CD4-positive, alpha-beta T cell treated with Interferon gamma for 1 hour (primary cell): ENCODE measurements around the gene MYOZ2.

Experiments used
- DNase-seq: peaks from one replicate; pipeline ENCODE4 v3.0.0-alpha.2; 2020

The MYOZ2 gene

DNA sequence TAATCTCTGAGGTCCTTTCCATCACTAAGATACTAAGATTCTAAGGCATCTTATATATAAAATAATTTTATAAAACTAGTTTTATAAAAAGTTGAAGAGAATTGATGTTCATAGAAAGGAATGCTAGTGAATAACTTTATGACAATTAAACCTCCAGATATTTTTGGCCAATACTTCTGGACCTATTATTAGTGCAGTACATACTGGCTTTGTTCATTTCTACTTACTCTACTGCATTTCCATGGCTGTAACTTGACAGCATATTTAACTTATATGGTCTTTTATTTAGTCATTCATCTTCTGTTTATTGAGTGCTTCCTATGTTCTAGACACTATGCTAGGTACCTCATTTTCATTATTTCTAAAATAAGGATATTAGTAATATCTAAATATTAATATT is 70.1 kb downstream of the MYOZ2 start:
- DNase-seq = no peak

DNA sequence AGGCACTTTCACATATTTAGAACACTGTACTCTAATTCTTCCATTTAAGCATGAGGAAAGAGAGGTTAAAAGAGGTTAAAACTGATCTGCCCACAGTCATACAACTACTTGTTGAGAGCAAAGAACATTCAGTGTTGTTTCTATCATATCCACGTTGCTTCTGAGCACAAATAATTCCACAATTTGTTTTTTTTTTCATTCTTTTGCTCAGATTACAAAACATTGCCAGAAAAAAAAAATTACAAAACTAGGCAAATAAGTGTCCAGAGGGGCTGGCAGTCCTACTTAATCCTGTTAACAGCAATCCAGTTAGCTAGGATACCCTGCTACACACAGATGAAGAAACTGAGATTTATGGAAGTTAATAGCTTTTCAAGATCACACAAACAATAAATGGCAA is 70.5 kb downstream of the MYOZ2 start:
- DNase-seq = no peak

GRCh38 chr4:119207051-119207450 is 71.4 kb downstream of the MYOZ2 start:
- no peak for DNase-seq

- no peak for DNase-seq
Observed at GRCh38 chr4:119209077-119209476, 73.4 kb downstream of the MYOZ2 start.

DNA sequence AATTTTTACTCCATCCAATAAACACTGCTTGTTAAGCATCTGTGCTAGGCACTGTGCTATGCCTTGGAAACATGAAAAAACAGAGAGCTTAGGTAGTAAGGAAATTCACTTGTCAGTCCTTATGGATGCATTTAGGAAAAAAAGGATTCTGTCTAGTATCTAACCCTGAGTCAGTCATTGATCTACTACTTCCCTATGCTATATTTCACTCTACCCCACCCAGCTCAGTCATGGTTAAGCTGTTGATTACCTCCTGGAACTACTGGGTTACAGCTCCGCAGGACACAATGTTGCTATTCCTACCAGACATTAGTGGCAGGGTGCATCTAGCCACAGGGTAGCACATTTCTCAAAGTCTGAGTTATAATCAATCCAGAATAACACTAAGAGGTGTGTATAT is 74.0 kb downstream of the MYOZ2 start:
- DNase-seq = no peak

GRCh38 chr4:119210775-119211174 is 75.1 kb downstream of the MYOZ2 start:
- no peak for DNase-seq

DNA sequence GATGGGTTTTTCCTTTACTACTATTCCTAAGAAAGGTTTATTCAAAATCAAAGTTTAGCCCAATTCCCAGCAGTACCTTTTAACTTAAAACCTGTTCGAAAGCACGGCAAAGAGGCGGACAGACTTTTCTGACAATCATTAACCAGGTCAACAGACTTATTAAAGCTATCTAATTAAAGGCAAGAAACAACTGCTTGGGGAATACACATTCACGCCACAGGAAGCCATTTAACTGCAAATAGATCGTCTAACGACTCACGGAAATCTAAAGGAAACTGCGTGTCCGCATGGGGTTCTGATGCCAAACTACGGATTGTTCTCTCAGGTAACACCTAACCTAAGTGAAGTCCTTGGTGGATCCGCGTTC is 76.2 kb downstream of the MYOZ2 start:
- no peak for DNase-seq

DNA sequence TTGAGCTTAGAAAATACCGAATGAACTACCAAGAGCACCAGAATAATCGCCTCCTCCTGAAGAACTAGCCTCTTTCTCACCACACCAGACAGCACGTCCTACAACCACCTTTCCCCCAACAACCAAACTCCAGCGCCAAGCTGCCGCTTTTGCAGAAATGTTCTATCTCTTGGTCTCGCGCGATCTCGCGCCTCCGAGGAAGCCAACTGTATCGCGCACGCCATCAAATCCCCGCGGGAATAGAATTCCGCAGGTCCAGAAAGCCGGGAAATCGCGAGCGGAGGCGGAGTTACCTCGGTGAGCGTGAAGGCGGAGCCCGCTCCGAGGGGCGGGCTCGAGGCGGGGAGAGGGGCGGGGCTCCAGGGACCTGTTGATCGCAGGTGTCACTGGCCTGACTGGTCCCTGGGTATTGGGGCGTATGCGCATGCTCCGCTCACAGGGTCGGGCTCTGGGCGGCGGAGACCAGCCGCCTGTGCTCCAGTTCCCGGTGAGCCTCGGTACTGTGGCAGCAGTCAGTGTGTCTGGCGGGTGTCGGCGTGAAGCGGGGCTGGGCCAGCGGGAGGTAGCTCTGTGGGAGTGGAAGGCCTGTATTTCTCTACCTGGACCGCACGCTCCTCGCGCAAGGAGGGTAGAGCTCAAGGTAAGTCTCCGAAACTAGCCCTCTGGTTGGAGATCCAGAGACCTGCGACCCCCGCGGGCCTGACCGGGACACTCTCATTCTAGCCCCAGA is 76.8 kb downstream of the MYOZ2 start, which contains the start of gene USP53:
TSS of gene USP53 (plus strand) at position 480 of the 730 bp plus-strand sequence. CDS start 27,047 bp downstream, outside the sequence.
- peak; percentile 98 for DNase-seq

- DNase-seq = peak; percentile 53
Observed at GRCh38 chr4:119212964-119213606, 77.5 kb downstream of the MYOZ2 start.

DNA sequence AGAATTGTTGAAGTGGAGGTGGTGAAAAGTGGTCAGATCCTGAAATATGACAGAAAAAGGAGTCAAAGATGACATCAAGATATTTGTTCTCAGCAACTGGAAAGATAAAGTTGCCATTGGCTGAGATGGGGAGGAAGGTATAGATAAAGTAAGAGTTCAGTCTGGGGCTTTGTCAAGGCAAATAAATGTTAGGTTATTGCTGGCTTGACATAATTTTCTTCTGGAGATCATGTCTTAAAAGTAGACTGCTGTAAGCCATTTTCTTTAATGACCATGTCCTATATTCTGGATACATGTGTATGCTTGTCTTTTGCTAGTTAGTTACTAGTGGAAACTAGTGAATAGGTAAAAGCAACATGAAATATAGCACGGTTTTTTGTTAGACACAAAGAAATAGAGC is 82.5 kb downstream of the MYOZ2 start:
- DNase-seq = no peak

- no peak for DNase-seq
Observed at GRCh38 chr4:119221412-119221811, 85.8 kb downstream of the MYOZ2 start.

GRCh38 chr4:119227690-119228089 is 92.1 kb downstream of the MYOZ2 start:
- DNase-seq = no peak

GRCh38 chr4:119228406-119228805 is 92.8 kb downstream of the MYOZ2 start:
- DNase-seq = no peak

GRCh38 chr4:119229908-119230687 is 94.5 kb downstream of the MYOZ2 start:
- no peak for DNase-seq

DNA sequence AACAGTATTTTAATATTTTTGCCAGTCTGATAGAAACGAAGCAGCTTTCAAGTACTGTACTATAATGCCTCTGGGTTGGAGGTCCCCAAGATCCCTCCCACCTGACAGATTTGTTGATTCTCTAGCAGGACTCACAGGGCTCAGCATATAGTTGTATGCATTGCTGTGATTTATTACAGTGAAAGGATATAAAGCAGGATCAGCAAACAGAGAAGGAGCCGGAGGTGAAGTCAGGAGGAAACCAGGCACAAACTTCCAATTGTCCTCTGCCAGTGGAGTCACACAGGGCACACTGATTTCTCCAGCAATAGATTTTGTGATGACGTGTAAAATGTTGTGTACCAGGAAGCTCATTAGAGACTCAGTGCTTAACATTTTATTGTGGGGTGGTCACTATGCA is 95.9 kb downstream of the MYOZ2 start:
- DNase-seq = no peak

- DNase-seq = no peak
Observed at GRCh38 chr4:119232286-119232685, 96.7 kb downstream of the MYOZ2 start.

DNA sequence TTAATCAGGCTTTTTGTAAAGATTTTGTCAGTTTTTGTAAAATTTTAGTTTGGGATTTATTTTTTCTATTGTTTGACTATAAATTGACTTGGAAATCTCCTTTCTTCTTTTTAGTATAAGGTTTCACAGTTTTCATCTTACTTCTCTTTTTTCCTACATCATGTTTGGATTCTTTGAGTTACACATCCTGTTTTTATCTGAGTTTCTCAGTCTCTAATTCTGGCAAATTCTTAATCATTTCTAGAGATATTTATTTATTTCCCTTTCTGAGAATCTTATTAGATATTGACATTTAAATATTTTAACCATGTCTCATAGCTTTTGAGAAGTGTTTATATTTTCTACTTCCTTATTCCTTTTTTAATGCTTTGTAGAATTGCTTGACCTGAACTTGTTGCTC is 97.6 kb downstream of the MYOZ2 start:
- DNase-seq = no peak

DNA sequence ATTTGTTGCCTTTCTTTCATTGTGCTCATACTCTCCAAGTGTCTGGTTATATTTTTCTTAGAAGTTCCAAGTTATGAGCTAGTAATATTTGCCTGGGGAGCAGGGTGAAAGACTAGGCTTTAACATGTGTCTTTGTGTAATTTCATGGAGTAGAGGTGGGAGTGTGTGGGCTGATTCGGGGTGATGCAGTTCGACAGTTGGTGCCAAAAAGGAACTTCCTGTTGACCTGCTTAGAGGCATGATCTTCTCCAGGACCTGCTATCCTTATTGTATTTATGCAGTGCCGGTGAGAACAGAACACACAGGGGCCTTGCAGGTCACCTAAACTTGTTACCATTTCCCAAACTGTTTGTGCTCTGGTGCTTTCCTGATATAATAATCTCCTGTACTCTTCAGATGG is 98.1 kb downstream of the MYOZ2 start:
- DNase-seq = no peak

- no peak for DNase-seq
Observed at GRCh38 chr4:119237201-119237600, 101.6 kb downstream of the MYOZ2 start.
